HG02970 (cell line): ENCODE measurements around the gene TNFRSF11A.

Experiments
- ATAC-seq: cut with Tn5 transposase; IDR thresholded peaks from one replicate; pipeline ENCODE4 v1.9.1; 2021; ENCODE audit warnings: mild to moderate bottlenecking, moderate library complexity, moderate number of reproducible peaks; ENCODE audit not compliant: unreplicated experiment, low FRiP score

Gene TNFRSF11A

GRCh38 chr18:62341473-62341872 is 16.4 kb downstream of the TNFRSF11A start:
- no peak for ATAC-seq

- ATAC-seq: no peak
Observed at GRCh38 chr18:62342884-62343283, 17.8 kb downstream of the TNFRSF11A start.

- no peak for ATAC-seq
Observed at GRCh38 chr18:62343316-62343715, 18.2 kb downstream of the TNFRSF11A start.

GRCh38 chr18:62345909-62346308 is 20.8 kb downstream of the TNFRSF11A start:
- ATAC-seq: no peak

- ATAC-seq: no peak
Observed at GRCh38 chr18:62346333-62347088, 21.4 kb downstream of the TNFRSF11A start.

- no peak for ATAC-seq
Observed at GRCh38 chr18:62347089-62347506, 22.0 kb downstream of the TNFRSF11A start.

GRCh38 chr18:62348474-62348873 is 23.4 kb downstream of the TNFRSF11A start:
- ATAC-seq: no peak

GRCh38 chr18:62353170-62353569 is 28.1 kb downstream of the TNFRSF11A start:
- ATAC-seq: no peak

- ATAC-seq: no peak
Observed at GRCh38 chr18:62354151-62354550, 29.0 kb downstream of the TNFRSF11A start.

- no peak for ATAC-seq
Observed at GRCh38 chr18:62357079-62357719, 32.1 kb downstream of the TNFRSF11A start.

GRCh38 chr18:62360805-62361204 is 35.7 kb downstream of the TNFRSF11A start:
- ATAC-seq: no peak

GRCh38 chr18:62361288-62361687 is 36.2 kb downstream of the TNFRSF11A start:
- no peak for ATAC-seq

GRCh38 chr18:62364558-62364957 is 39.4 kb downstream of the TNFRSF11A start:
- ATAC-seq: no peak

GRCh38 chr18:62365420-62365819 is 40.3 kb downstream of the TNFRSF11A start:
- no peak for ATAC-seq

- ATAC-seq: no peak
Observed at GRCh38 chr18:62366992-62367391, 41.9 kb downstream of the TNFRSF11A start.

- no peak for ATAC-seq
Observed at GRCh38 chr18:62368100-62368499, 43.0 kb downstream of the TNFRSF11A start.

- no peak for ATAC-seq
Observed at GRCh38 chr18:62369129-62369644, 44.1 kb downstream of the TNFRSF11A start.

GRCh38 chr18:62370366-62370765 is 45.3 kb downstream of the TNFRSF11A start:
- no peak for ATAC-seq

- ATAC-seq: no peak
Observed at GRCh38 chr18:62371436-62371835, 46.3 kb downstream of the TNFRSF11A start.

- ATAC-seq: peak; percentile 52
Observed at GRCh38 chr18:62372156-62372555, 47.0 kb downstream of the TNFRSF11A start.

GRCh38 chr18:62372882-62373281 is 47.8 kb downstream of the TNFRSF11A start:
- no peak for ATAC-seq
